Activated gamma-delta T cell (primary cell): ENCODE results near the gene CUX1.
"Not testable (repeated sequence)": the region's sequence is repeated elsewhere in the genome, so short reads cannot be mapped to it uniquely, and the experiment has no call there.

Experiments used
- DNase-seq: peaks from one replicate; lab custom pipeline; 2025; lab: John Stamatoyannopoulos, UW

The CUX1 gene

GRCh38 chr7:101869026-101869900 is 51.8 kb downstream of the CUX1 start:
- no peak for DNase-seq

- no peak for DNase-seq
Observed at GRCh38 chr7:101869901-101870290, 52.5 kb downstream of the CUX1 start.

GRCh38 chr7:101870361-101871062 is 53.1 kb downstream of the CUX1 start:
- no peak for DNase-seq

- DNase-seq: no peak
Observed at GRCh38 chr7:101871351-101871750, 53.9 kb downstream of the CUX1 start.

- DNase-seq: no peak
Observed at GRCh38 chr7:101874028-101874427, 56.6 kb downstream of the CUX1 start.

- no peak for DNase-seq
Observed at GRCh38 chr7:101875283-101875846, 57.9 kb downstream of the CUX1 start.

- DNase-seq: no peak
Observed at GRCh38 chr7:101877882-101878591, 60.6 kb downstream of the CUX1 start.

GRCh38 chr7:101878938-101879337 is 61.5 kb downstream of the CUX1 start:
- DNase-seq: no peak

GRCh38 chr7:101879565-101879964 is 62.1 kb downstream of the CUX1 start:
- DNase-seq: no peak

- DNase-seq: no peak
Observed at GRCh38 chr7:101880282-101881054, 63.0 kb downstream of the CUX1 start.

GRCh38 chr7:101882005-101882421 is 64.6 kb downstream of the CUX1 start:
- no peak for DNase-seq

GRCh38 chr7:101882595-101883564 is 65.5 kb downstream of the CUX1 start:
- no peak for DNase-seq

GRCh38 chr7:101884671-101885596 is 67.5 kb downstream of the CUX1 start:
- DNase-seq: no peak

- no peak for DNase-seq
Observed at GRCh38 chr7:101885597-101885955, 68.2 kb downstream of the CUX1 start.

GRCh38 chr7:101887352-101887751 is 69.9 kb downstream of the CUX1 start:
- not testable (repeated sequence) for DNase-seq

- DNase-seq: not testable (repeated sequence)
Observed at GRCh38 chr7:101888564-101888963, 71.1 kb downstream of the CUX1 start.

GRCh38 chr7:101890749-101891523 is 73.5 kb downstream of the CUX1 start:
- no peak for DNase-seq

- DNase-seq: no peak
Observed at GRCh38 chr7:101891936-101892640, 74.7 kb downstream of the CUX1 start.
